ENCODE measurements around the gene ZNF888. TPM values are rescaled to one million over a fixed set of nuclear protein-coding genes. Genes with fewer than 3 reads are reported as not detected.
A peak's percentile ranks its signal among the peaks of the same experiment; 100 is the strongest.
"Not testable (repeated sequence)": the region's sequence is repeated elsewhere in the genome, so short reads cannot be mapped to it uniquely, and the experiment has no call there.

Gene ZNF888
- total RNA-seq, 1 experiment from 2014 or later = 13.4 TPM

DNA sequence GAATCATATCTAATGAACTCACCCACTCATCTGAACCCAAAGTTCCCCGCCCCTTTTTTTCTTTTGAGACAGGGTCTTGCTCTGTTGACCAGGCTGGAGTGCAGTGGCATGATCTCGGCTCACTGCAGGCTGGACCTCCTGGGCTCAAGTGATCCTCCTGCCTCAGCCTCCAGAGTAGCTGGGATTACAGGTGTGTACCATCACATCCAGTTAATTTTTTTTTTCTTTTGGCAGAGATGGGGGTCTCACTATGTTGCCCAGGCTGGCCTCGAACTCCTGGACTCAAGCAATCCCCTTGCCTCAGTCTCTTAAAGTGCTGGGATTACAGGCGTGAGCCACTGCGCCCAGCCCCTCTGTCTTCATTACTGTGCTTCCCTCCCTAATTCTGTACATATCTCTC lies 17.7 kb upstream of the ZNF888 start:
- not testable (repeated sequence) for H3K27ac ChIP-seq (ENCODE audit: insufficient read length, low read depth, low read length); H3K27ac Mint-ChIP-seq; H3K27me3 Mint-ChIP-seq (ENCODE audit: low read depth); H3K23me2 ChIP-seq (ENCODE audit: insufficient read length, low read depth, low read length, poor library complexity, severe bottlenecking); H2BK5ac ChIP-seq (ENCODE audit: insufficient read length, low read length); H4K5ac ChIP-seq (ENCODE audit: insufficient read length, low read depth, low read length); H3K18ac ChIP-seq (ENCODE audit: insufficient read length, low read depth, low read length); H3T11ph ChIP-seq (ENCODE audit: low read length); H3K27me3 ChIP-seq (ENCODE audit: insufficient read depth, low read length); H3K4me1 ChIP-seq (ENCODE audit: insufficient read depth, low read length); H3K56ac ChIP-seq (ENCODE audit: insufficient read length, low read depth, low read length); H3K79me2 ChIP-seq (ENCODE audit: insufficient read depth, low read length); H2BK20ac ChIP-seq (ENCODE audit: low read depth, low read length, poor library complexity, severe bottlenecking); H2BK15ac ChIP-seq (ENCODE audit: low read depth, low read length); H2AFZ ChIP-seq (ENCODE audit: low read length); H3K9me3 ChIP-seq (ENCODE audit: control insufficient read depth, low read depth, low read length); DNase-seq; H4K91ac ChIP-seq (ENCODE audit: insufficient read length, low read depth, low read length); H3K9me3 Mint-ChIP-seq; H2AK5ac ChIP-seq (ENCODE audit: insufficient read length, low read length); H3K23ac ChIP-seq (ENCODE audit: insufficient read length, low read depth, low read length); H3K14ac ChIP-seq (ENCODE audit: insufficient read depth, low read length); H3K4ac ChIP-seq (ENCODE audit: low read depth, low read length); H2BK12ac ChIP-seq (ENCODE audit: insufficient read length, low read depth, low read length); H2BK120ac ChIP-seq (ENCODE audit: low read depth, low read length, poor library complexity, severe bottlenecking); H3K9ac ChIP-seq (ENCODE audit: extremely low read depth, insufficient read length, low read length); H4K20me1 ChIP-seq (ENCODE audit: control insufficient read depth, insufficient read depth, insufficient read length); H4K8ac ChIP-seq (replicated peaks; ENCODE audit: insufficient read length, low read depth, low read length); H3K79me1 ChIP-seq (ENCODE audit: insufficient read depth, low read depth, low read length, poor library complexity, severe bottlenecking)
- H3K4me1 Mint-ChIP-seq = peaks cover 31 to 46% of the 10 kb centered on the region in 2 experiments
- peak overlapping the region; percentile 93 to 94 for H3K4me3 Mint-ChIP-seq
- WGBS (ENCODE audit: extremely low coverage, insufficient read length, low lambda C conversion rate) = no CpG with 5 or more reads among the region's 5 CpGs
- peaks cover 14 to 19% (median 17%) of the 10 kb centered on the region in 3 experiments; a peak in 5 of 7 replicates for H3K36me3 Mint-ChIP-seq (ENCODE audit: insufficient read depth in 1 of 3, low read depth in 3 of 3)
- H3K4me2 ChIP-seq (ENCODE audit: insufficient read depth, insufficient read length, low read length) = peak overlapping the region; percentile 86

All from H9 (cell line).